ENCODE measurements around the gene EIF5AL1.

- no peak for TF ChIP-seq EZH2 (IDR thresholded peaks at IDR 0.05; ENCODE audit: borderline replicate concordance, insufficient read depth, low read depth, low read length, poor library complexity, severe bottlenecking)
- TF ChIP-seq, protein P1, sequence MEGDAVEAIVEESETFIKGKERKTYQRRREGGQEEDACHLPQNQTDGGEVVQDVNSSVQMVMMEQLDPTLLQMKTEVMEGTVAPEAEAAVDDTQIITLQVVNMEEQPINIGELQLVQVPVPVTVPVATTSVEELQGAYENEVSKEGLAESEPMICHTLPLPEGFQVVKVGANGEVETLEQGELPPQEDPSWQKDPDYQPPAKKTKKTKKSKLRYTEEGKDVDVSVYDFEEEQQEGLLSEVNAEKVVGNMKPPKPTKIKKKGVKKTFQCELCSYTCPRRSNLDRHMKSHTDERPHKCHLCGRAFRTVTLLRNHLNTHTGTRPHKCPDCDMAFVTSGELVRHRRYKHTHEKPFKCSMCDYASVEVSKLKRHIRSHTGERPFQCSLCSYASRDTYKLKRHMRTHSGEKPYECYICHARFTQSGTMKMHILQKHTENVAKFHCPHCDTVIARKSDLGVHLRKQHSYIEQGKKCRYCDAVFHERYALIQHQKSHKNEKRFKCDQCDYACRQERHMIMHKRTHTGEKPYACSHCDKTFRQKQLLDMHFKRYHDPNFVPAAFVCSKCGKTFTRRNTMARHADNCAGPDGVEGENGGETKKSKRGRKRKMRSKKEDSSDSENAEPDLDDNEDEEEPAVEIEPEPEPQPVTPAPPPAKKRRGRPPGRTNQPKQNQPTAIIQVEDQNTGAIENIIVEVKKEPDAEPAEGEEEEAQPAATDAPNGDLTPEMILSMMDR (IDR thresholded peaks at IDR 0.05) = no peak
These were observed 32.9 kb upstream of the EIF5AL1 start for GRCh38 chr10:79479283-79479909.
